Left lung (tissue), 10 donors: ENCODE data around the gene TRAPPC1. TPM values are rescaled to one million over a fixed set of nuclear protein-coding genes. Genes with fewer than 3 reads are reported as not detected.

Source experiments
- ATAC-seq: fragments of 200-7000 bp; cut with Tn5 transposase; one replicate; pipeline ENCODE4 v1.9.1; 2020; ENCODE audit warnings: moderate library complexity
- DNase-seq, 4 donors: peaks; one replicate each; pipeline ENCODE4 v3.0.0-alpha.2; 2013 to 2020
- H3K27ac ChIP-seq, 2 donors: fragments of 200-600 bp; sonication (generic) in 1 of 2; one replicate each; pipeline versions ENCODE4 v1.5.0 to v1.8.0; 2020 to 2021
- H3K27me3 ChIP-seq, 2 donors: fragments of 200-600 bp; sonication (generic) in 1 of 2; one replicate each; pipeline versions ENCODE4 v1.5.0 to v1.8.0; 2020 to 2021
- H3K36me3 ChIP-seq, 2 donors: fragments of 200-600 bp; sonication (generic) in 1 of 2; one replicate each; pipeline versions ENCODE4 v1.5.0 to v1.8.0; 2020 to 2021
- H3K4me1 ChIP-seq, 2 donors: fragments of 200-600 bp; one replicate each; pipeline ENCODE4 v1.8.0; 2021
- H3K4me3 ChIP-seq, 2 donors: fragments of 200-600 bp; sonication (generic) in 1 of 2; one replicate each; pipeline versions ENCODE4 v1.5.0 to v1.8.0; 2020 to 2021; ENCODE audit warnings: mild to moderate bottlenecking in 1 of 2
- H3K9me3 ChIP-seq, 2 donors: fragments of 200-600 bp; sonication (generic) in 1 of 2; one replicate each; pipeline versions ENCODE4 v1.5.0 to v1.8.0; 2020 to 2021
- CTCF ChIP-seq, 2 donors: fragments of 200-600 bp; sonication (generic) in 1 of 2; IDR thresholded peaks; one replicate each; pipeline versions ENCODE4 v1.5.0 to v1.8.0; 2021; ENCODE audit warnings: antibody characterized with exemption in 2 of 2
- intact Hi-C, 2 donors: fragments of 100-400 bp; cut with DNase I; formaldehyde crosslinking; loops; one replicate each; pipeline versions ENCODE4 v1.11.2 to v1.14.2; 2022
- polyA plus RNA-seq, 6 donors: library from polyadenylated mRNA; unstranded; fragments of 120-200 nt; gene quantifications; one replicate each; pipeline ENCODE4 v1.2.1, GENCODE V29; 2013; ENCODE audit not compliant: insufficient read length in 6 of 6
- total RNA-seq, 2 donors: library from RNA; stranded (reverse); fragmentation: NEBNext Ultra II Directional; extraction: Animal tissue kit (Norgen Biotek cat#: 25700); gene quantifications; one replicate each; pipeline ENCODE4 v1.2.1, GENCODE V29; 2021
- donor health status: DM: no; HTN: yes; CAD: no.
- donor health status: DM: no; HTN: no; CAD: no.

Gene TRAPPC1
- total and polyA plus RNA-seq, 8 donors, result 123 to 181 (median 140) TPM

GRCh38 chr17:7915611-7916384 lies 15.9 kb downstream of the TRAPPC1 start, which contains the start of gene RNF227:
Gene RNF227, minus strand, starts transcription at chr17:7916289. Its CDS starts 94 bp downstream, at chr17:7916195.
- H3K4me3 ChIP-seq, result peak within 1 kb of the TSS; percentile 53 to 76
- H3K27me3 ChIP-seq, result no peaks in the 10 kb centered on the region
- peak within 1 kb of the TSS; percentile 94 to 96 for H3K27ac ChIP-seq
- intact Hi-C loops, result no loop called here
- peak; percentile 88 for ATAC-seq
- H3K9me3 ChIP-seq, result no peaks in the 10 kb centered on the region
- peaks cover 16 to 26% of the 10 kb centered on the region in 2 donors for H3K4me1 ChIP-seq
- peak; percentile 95 to 99 (median 96) for DNase-seq
- H3K36me3 ChIP-seq, result peaks cover 0 to 17% of the 10 kb centered on the region in 2 donors
- TF ChIP-seq CTCF (IDR thresholded peaks at IDR 0.05), result no peak

DNA sequence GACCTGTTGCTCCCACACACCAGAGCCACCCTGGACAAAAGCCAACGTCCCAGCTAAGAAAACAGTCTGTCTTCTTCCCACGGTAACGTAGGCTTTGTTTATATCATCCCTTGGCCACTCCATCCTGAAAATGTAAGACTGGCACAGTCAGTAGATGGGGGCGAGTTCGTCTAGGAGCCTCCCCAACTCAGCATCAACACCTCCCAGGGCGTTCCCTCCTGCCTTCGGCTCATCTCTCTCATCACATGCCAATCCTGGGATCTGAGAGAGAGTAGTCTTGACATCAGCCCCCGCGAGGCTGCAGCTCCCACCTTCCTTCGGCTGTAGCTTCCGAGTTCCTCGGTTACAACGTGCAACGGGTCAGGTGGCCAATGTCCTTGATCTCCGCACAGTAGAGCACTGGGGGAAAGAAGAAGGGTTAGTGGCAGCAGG lies 16.6 kb downstream of the TRAPPC1 start:
- H3K9me3 ChIP-seq, result no peaks in the 10 kb centered on the region
- ATAC-seq (peak; percentile 51), DNase-seq (peak in 1 of 4 donors; percentile 48)
- no peak for TF ChIP-seq CTCF (IDR thresholded peaks at IDR 0.05)
- peak overlapping the region; percentile 94 to 96 for H3K27ac ChIP-seq
- H3K36me3 ChIP-seq, result peaks cover 0 to 23% of the 10 kb centered on the region in 2 donors
- H3K4me1 ChIP-seq, result peaks cover 16 to 26% of the 10 kb centered on the region in 2 donors
- intact Hi-C loops, result no loop called here
- peak overlapping the region; percentile 53 to 76 for H3K4me3 ChIP-seq
- no peaks in the 10 kb centered on the region for H3K27me3 ChIP-seq

DNA sequence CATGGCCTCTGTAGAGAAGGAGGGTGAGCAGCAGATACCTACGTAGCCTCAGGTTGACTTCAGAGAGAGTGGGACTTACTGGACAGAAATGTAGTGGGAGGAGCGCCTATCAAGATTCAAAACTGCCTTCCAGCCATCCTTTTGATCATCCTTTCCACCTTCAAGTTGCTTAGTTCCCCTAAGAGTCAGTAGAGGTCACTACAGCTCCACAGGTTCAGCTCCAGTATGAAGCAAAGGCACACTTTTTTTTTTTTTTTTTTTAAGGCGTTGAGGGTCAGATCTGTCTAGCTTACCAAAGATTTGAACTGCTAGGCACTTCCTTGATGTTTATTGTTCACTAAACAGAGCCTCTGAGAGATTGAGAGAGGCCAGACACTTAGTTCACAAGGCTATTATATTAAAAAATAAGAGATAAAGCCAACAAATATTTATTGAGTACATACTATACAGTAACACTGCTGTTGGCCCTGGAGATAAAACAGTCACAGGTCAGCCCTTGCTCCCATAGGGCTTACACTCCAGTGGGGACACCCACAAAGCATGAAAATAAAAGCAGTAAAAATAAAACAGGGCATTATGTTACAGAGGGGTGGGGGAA lies 18.7 kb downstream of the TRAPPC1 start:
- no peak overlapping the region for H3K27ac ChIP-seq
- no peaks in the 10 kb centered on the region for H3K27me3 ChIP-seq
- peaks cover 0 to 45% of the 10 kb centered on the region in 2 donors for H3K36me3 ChIP-seq
- H3K4me1 ChIP-seq, result peaks cover 16 to 26% of the 10 kb centered on the region in 2 donors
- no peak overlapping the region for H3K4me3 ChIP-seq
- ATAC-seq, result peak; percentile 32
- peak; percentile 55 to 62 for TF ChIP-seq CTCF (IDR thresholded peaks at IDR 0.05)
- intact Hi-C loops, result no loop called here
- H3K9me3 ChIP-seq, result no peaks in the 10 kb centered on the region
- peak in 2 of 4 donors; percentile 49 to 70 for DNase-seq

GRCh38 chr17:7911116-7911515 lies 20.6 kb downstream of the TRAPPC1 start:
- no peaks in the 10 kb centered on the region for H3K27me3 ChIP-seq
- H3K36me3 ChIP-seq, result peaks cover 0 to 64% of the 10 kb centered on the region in 2 donors
- DNase-seq, result no peak
- ATAC-seq, result no peak
- no peaks in the 10 kb centered on the region for H3K9me3 ChIP-seq
- H3K4me1 ChIP-seq, result peaks cover 12 to 17% of the 10 kb centered on the region in 2 donors
- H3K4me3 ChIP-seq, result no peak overlapping the region
- no peak overlapping the region for H3K27ac ChIP-seq
- no peak for TF ChIP-seq CTCF (IDR thresholded peaks at IDR 0.05)
- intact Hi-C loops, result no loop called here

- Histone ChIP-seq H3K9me3 (no peaks in the 10 kb centered on the region), H3K27ac (no peak overlapping the region), H3K36me3 (peaks cover 0 to 68% of the 10 kb centered on the region in 2 donors), H3K4me3 (no peak overlapping the region), H3K4me1 (peaks cover 12 to 15% of the 10 kb centered on the region in 2 donors), H3K27me3 (no peaks in the 10 kb centered on the region)
- DNase-seq, result no peak
- no peak for TF ChIP-seq CTCF (IDR thresholded peaks at IDR 0.05)
- no peak for ATAC-seq
- intact Hi-C loops, result no loop called here
Observed at GRCh38 chr17:7910711-7911110, 21.0 kb downstream of the TRAPPC1 start.
